CD4-positive, alpha-beta T cell treated with Interleukin-15 for 1 hour (primary cell): ENCODE data around the gene RHCE.
"Not testable (repeated sequence)": the region's sequence is repeated elsewhere in the genome, so short reads cannot be mapped to it uniquely, and the experiment has no call there.

Source experiments
- DNase-seq: peaks from one replicate; pipeline ENCODE4 v3.0.0-alpha.2; 2020

Gene RHCE

DNA sequence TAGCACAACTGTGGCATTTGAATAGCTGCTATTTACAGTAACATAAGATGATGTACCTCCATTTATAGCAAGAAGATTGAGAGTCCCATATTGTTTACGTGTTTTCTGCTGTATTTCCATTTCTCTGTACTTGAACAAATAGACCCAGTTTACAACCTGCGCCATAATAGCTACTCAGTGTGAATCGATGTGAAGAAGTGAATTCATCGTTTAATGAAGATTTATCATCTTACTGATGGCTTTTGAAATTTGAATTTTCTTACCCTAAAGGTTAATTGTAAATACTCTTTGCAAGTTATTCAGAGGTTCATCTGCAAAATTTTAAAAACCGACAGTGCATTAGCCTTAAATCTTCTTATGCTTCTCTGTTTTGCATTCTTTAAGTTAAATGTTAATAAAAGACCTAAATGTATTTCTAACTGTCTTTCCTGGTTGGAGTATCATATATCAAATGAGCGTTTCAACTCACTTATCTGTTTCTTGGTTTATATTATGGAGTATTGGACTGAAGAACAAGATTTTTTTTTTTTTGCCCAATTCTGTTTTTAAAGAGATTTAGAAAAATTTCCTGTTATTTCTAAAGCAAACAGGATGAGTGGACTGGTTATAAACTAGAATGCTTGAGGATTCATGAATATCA is 12.2 kb upstream of the RHCE start:
- no peak for DNase-seq

DNA sequence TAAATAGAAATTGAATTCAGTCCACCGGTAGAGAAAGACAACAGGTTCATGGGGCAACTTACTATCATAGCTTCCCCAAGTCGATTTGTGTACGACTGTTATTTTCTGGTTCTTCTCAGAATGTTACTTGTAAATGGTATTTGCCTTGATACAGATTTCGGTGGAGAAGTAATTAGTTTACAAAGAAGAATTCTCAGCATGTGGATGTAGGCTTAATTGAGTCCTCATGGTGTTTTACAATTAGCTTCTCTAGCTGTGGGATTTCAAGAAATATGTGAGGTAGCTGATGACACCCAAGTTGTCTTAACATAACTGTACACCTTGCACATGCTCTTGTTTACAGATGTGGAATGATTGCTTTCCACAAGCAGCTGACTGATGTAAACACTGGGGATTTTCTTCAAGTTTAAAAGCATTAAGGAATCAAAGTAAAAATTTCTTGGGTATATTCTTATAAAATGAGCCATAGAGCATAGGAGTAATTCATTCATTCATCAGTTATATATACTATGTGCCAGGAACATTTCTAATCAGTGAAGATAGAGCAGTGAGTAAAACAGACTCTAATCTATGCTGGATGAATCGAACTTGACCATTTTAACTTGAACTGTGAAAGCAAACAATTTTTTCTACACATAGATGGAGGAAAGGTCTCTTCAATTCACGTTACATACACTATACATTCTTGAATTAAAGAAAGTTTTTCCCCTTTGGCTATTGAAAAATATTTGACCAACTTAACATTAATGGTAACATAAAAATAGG is 11.5 kb upstream of the RHCE start:
- DNase-seq, result no peak

DNA sequence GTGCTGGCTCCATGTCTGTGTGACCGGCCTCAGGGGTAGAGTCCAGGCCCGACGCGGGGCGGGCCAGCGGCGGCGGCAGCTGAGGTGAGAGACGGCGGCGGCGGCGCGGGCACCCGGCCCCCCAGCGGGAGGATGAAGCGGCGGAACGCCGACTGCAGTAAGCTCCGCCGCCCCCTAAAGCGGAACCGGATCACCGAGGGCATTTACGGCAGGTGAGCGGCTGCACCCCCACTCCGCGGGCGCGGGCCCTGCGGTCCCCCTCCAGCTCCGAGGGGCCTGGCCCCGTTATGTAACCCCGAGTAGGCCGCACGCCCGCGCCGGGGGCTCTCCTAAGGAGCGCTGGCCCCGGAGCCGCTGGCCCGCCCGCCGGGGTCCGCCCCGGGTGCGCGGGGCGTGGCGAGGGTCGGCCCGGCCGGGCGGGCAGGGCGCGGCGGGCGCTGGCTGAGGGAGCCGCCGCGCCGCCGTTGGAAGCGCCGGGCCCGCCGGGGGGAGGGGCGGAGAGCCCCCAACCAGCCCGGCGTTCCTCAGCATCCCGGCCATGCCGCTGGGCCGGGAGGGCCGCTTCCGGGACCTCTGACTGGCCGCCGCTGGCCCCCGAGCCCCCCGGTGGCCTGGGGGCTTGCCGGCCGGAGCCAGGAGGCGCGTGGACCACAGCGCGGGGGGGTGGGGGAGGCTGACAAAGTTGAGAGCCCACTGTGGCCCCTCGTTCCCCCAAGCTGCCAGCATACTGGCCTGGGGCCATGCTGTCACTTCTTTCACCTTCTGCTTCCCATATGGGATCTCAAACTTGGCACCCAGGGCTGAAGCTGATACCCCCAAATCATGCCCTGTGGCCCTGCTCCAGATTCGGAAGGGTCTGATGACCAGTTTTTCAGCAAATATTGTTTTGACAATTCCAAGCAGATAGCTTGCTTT is 10.6 kb upstream of the RHCE start:
- no peak for DNase-seq

DNA sequence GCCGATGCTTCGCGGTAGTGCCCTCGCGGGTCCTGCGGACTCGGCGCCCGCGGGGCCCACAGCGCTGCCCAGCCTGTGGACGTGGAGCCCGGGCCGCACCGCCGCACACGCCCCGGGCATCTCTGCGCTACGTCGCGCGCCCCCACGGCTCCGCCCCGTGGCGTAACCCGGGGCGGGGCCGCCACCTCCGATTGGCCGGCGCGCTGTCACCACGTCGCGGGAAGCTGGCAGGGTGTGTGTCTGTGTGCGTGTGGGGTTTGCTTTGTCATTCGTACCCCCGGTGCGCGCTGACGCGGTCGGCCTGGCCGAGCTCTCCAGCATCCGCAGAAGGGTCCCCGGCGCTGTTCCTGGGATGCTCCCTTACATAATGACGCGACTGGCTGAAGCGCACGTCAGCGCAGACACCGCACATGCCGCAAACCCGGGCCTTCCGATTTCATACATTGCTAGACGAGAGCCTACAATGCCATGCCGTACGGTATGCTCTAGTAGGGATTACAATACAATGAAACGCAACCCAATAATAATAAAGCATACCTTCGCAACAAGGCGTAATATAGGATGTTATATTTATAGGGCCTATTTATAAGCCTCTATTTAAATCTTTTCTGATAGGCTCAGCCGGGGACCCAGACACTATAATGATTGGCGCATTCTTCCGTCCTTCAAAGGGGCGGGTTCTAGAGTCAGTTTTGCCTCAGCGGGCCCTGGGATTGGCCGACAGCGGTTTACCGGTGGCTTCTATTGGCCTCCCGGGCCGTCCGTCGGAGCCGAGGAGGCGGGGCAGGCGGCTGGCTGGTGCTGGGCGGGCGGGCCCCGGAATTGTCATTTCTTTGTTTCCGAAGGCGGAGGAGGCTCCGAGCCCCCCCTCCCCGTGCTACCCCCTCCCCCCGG is 9.7 kb upstream of the RHCE start, which contains the start of gene MACO1:
Gene MACO1 (plus strand): TSS at position 825 of the 894 bp plus-strand sequence. CDS start 202 bp downstream, outside the sequence.
- peak; percentile 95 for DNase-seq

DNA sequence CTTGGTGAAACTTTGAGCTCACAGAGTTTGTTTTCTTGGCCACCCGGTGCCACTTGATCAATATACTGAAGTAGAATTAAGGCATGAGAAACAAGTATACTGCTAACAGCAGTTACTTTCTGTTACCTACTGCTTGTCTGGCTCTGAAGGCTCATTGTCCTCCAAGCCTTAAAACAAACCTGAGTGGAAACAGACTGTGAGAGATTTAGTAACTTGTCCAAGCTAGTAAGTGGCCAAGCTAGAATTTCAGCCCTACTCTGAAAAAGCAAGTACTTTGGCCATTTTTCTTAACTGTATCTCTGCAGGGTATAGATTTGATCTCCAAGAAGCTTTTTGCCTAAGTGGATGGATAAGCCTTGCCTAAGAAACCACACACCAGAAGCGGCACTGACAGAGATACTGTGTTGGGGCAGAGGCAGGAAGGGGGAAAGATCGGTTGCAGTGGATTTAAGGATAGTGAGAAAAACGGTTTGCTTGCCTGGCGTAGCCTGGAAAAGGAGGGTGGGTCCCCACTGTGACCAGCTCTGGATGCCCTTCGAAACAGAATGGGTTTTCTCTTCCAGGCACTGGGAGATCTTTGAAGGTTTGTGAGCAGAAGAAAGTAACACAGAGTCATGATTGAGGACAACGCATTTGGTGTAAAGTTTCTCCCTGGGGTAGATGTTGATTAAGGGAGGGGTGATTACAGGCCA is 8.0 kb upstream of the RHCE start:
- no peak for DNase-seq

DNA sequence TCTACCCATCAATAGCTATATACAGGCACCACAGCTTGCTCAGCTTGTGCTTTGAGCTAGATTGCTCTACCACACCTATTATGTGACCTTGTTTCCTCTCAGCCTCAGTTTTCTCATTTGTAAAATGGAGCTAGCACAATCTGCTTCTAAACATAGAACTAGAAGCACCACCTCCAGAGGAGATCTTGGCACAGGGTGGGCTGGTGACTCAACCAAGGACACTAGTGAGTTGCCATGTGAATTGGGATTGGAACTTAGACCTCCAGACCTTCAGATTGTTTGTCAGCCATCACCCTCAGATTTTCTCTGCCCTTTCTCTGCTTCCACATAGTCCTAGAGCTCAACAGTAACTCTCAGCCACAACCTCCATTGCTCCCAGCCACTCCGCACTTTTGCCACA is 7.1 kb upstream of the RHCE start:
- DNase-seq, result no peak

DNA sequence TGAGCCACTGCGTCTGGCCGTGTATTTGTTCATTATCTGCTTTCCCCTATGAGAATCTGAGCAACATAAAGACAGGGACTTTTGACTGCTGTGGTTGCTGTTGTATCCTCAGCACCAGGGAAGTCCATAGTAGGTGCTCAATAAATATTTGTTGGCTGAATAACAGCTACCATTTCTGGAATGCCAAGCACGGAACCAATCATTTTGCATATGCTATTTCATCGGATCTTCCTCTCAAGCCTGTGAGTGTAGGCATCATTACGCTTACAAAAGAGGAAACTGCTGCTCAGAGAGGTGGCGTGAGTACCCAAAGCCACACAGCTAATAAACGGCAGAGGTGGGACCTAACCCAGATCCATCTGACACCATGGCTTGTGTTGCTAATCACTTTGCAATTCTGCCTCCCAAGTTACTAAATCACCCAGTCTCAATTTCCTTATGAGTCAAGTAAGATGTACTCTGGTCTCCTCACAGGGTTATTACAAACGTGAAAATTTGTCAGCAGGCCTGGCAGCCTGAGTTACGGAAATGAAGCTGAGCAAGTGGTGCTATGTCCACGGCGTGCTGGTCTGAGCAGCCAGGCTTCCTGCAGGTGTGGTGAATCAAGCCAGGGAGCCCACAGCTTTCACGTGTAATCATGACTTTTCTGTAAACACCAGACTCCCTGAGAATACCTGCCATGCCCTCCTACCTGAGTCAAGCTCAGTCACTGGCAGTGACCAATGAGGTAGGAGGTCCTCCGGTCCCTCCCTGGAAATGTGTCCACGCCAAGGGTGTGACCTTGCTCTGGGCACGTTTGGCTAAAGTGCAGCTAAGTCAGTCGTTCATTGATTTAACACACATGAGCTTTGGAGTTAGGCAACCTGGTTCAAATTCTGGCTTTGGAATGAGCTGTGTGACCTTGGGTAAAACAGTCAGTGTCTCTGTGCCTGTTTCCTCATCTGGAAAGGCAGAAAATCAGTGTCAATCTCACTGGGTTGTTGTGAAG is 4.8 kb upstream of the RHCE start:
- no peak for DNase-seq

DNA sequence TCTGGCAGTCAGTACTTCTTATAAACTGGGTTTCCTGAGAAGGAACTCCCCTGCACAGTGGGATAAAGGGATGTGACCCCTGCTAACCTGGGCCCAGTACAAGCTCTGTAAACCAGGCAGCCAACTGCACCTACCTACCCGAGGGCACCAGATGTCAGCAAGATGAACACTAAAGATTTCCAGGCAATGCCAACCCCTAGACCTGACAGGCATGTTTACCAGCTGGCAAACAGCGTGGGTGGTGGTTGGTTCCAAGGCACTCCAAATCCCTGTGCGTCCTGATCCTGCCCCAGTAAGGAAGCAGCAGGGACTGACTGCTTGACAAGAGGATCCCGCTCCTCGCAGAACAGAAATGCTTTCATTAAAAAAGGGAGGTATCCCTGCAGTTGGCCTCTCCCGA is 2.6 kb upstream of the RHCE start:
- DNase-seq, result not testable (repeated sequence)

DNA sequence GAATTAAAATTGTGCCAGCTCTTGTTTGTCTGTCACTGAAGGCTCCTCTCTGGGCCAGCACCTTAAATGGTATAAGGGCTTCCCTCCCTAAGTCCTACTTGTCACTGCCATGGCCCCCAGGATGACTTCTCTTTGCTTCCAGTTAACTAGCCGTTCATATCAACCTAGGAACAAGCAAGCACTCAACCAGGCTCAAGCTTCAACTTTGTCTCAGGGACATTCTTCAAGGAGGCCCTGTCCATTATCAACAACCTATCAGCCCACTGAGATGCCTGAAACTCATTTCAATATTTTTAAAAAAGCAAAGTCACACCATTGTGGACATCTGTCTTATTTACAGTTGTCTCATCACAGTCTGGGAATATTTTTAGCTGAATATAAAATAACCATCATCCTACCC is 1.3 kb downstream of the RHCE start:
- DNase-seq, result not testable (repeated sequence)

DNA sequence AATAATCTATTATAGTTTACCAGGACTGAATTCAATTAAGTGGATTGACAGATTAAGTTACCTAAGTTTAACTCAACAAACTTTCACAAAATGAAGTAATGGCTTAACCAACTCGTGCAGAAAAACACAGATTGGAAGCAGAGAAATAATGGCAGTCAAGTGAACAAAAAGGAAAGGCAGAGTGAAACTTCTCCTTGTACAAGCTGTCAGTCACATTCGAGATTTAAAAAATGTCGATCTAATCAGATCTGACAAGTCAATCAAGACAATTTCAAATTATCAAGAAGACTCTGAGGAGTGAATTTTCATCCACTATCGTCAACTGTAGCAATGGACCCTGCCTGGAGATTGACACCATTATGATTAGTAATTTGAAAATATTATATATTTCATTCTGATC is 3.3 kb downstream of the RHCE start:
- not testable (repeated sequence) for DNase-seq

DNA sequence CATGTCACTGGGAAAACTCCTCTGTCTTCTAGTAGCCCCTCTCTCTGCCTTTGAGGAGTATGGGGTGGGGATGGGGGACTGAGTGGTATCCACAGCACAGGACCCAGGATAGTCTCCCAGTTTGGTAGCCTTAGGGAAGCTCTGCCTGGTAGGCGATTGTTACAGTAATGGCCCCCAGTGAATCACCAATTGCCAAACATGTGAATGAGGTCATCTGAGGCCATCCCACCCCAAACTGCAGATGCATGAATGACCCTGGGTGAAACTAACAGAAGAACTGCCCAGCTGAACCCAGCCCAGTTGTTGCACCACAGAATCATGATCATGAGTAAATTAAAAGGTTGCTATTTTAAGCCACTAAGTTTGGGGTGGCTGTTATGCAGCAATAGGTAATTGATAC is 6.0 kb downstream of the RHCE start:
- DNase-seq, result not testable (repeated sequence)

DNA sequence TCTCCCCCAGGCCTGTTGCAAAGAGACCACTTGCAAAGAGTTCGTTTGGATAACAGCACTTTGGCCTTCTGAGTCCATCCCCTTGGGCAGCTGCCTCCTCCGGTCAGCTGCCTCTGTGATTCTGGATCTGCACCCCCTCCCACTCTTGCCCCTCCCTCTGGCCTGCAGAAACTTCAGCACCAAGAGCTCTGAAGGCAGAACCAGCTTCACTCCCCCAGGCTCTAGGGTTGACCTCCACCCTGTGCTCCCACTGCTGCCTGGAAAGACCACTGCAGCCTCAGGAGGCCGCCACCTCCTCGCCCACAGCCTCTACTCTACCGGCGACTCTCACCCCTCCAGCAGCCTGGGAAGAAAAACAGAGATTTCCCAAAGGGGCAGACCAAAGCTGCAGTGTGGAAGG is 6.5 kb downstream of the RHCE start:
- DNase-seq, result not testable (repeated sequence)

DNA sequence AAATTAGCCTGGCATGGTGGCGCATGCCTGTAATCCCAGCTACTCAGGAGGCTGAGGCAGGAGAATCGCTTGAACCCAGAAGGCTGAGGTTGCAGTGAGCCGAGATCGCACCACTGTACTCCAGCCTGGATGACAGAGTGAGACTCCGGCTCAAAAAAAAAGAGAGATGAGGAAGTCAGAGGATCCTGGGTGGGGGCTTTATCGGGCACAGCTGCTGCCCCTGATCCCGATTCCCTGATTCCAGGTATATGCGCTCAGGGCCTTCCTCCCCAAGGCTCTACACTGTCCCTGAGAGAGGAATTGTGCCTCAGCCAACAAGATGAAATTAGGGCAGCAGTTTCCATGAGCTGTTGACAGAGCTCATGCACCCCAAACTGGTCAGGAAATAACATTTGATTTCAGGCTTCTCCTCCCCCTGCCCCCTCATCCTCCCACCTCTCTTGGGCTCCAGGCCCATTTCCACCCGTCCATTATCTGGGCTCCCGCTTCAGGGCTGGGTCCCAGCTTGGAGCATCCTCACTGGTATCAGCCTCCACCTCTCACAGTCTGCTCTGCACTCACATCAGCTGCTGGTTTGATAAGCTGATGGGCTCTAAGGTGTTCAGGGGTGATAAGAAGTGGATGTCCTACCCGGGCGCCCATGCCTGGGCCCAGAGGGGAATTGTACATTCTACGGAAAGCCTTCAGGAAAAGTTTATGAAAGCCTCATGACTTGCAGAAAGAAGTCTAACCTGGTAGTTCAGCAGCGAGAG is 7.6 kb downstream of the RHCE start:
- not testable (repeated sequence) for DNase-seq

DNA sequence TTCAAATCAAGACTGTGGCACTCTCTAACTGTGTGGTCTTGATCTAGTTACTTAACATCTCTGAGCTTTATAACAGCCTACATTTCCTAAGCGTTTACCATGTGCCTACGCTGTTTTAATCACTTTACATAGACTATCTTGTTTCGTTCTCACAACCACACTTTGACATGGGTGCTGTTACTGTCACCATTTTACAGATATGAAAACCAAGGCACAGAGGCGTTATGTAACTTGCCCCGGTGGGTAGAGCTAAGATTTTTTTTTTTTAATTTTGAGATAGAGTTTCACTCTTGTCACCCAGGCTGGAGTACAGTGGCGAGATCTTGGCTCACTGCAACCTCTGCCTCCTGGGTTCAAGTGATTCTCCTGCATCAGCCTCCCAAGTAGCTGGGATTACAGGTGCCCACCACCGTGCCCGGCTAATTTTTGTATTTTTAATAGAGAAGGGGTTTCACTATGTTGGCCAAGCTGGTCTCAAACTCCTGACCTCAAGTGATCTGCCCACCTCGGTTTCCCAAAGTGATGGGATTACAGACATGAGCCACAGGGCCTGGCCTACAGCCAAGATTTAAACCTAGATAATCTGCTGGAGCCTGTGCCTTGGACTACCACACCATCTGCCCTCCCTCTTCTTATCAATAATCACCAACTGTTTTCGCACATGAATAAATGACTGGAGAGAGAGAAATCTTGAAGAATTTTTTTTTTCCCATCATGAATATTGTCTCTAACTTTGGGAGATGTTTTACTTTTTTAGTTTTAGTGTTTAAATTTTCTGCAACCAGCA is 10.8 kb downstream of the RHCE start:
- DNase-seq, result not testable (repeated sequence)

DNA sequence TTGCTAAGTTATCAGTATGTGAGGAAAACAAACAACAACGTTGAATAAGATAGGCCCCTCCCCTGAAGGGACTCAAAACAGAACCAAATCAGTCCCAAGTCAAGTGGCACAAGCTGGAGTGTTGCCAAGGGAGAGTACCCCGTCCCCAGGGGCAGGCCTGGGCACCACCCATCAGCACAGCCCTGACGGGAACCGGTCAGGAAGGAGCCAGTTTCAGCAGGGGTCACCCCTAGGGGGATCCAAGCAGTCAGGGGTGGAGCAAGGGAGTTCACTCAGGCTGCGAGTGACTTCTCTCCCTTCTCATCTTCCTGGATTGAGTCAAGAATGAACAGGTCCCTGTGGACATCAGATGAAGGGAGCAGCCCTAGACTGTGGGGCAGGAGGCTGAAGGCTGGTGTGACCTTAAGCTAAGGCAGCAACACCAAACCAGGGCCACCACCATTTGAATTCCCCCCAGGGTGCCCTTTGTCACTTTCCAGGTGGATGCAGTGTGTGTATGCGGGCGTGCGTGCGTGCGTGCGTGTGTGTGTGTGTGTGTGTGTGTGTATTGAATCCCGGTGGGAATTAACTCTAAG is 14.8 kb downstream of the RHCE start:
- not testable (repeated sequence) for DNase-seq

DNA sequence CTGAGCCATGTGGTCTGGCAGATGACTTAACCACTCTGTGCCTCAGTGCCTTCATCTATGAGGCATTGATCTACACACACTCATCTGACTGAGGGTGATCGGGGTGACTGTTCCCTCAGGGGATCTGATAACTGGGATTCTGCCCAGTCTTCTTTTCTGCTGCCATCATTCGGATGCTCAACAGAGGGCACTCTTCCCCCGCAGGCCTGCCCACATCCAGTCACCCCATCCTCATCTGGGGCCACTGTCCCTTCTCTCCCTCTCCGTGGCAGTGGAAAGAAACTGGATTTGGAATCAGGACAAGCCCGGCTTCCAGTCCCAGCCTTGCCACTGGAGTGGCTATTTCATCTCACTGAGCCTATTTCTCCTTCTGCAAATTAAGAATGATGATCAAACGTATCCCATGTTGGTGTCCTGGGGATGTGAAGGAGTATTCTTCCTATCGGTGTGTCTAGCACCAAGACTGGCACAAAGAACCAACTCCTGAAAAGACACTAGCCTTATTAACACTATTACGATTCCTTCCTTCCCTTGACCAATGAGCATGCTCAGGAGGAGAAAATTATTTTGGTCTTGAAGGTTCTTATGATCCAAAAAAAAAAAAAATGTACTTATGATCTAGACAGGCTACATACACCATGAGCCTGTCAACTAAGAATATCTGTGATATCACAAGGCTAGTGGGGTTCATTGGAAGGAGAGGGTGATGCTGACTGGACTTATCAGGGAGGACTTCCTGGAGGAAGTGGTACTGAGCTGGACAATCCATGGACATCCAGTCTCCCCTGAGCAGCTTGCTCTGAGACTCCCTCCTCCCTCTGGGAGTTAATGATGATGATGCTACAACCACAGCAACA is 17.4 kb downstream of the RHCE start:
- not testable (repeated sequence) for DNase-seq

DNA sequence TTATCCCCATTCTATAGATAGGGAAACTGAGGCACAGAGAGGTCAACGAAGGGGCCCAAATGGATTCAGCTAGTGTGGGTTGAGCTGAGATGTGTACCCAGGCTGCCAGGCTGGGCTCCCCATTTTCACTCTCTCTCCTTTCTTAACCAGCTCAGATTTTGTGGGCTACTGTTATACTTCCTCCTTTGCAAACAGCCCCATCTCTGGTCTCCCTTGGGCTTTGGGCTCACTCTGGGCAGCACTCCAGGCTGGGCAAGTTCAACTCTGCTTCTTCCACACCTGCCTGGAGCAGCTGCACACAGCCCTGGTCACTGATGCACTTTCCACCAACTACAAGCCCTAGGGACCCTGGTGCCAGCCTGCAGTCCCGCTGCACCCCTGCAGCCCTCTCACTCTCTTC is 22.5 kb downstream of the RHCE start:
- DNase-seq, result not testable (repeated sequence)
